Hepatocyte (in vitro differentiated cells): Measurements from ENCODE around the gene FEZ2.

Experiments
- CTCF ChIP-seq: fragments of 200-600 bp; sonication (generic); IDR thresholded peaks from 2 replicates; pipeline ENCODE4 v1.5.1; 2016; ENCODE audit warnings: antibody characterized with exemption, mild to moderate bottlenecking; ENCODE audit not compliant: poor library complexity
- EZH2 ChIP-seq: fragments of 200-600 bp; sonication (generic); IDR thresholded peaks from 2 replicates; pipeline ENCODE4 v1.6.1; 2016; ENCODE audit warnings: antibody characterized with exemption, mild to moderate bottlenecking, borderline replicate concordance

DNA sequence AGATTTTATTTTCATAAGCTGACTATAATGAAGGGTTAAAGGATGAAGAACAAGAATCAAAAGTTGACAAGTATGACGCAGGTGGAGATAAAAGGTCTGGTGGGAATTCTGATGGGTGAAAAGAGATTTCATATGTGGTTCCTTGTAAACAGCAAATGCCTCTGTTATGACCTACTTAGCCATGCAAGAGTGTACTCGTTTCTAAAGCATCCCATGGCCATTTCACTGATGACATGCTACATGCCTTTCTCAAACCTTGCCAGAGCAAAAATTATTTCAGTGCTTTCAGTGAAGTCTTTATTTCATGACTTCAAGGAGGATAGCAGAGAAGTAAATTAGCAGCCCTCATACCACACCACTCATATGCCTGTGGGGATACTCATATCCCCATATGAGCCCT, 71.7 kb downstream of the FEZ2 start:
- TF ChIP-seq CTCF = no peak
- TF ChIP-seq EZH2 = no peak
